ENCODE results near the gene MBOAT2. TPM values are rescaled to one million over a fixed set of nuclear protein-coding genes. Genes with fewer than 3 reads are reported as not detected.

The MBOAT2 gene
- total and polyA plus RNA-seq, 2 of the 13 experiments (the other 11 are each of a cell fraction or from before 2014, with no cell fraction given): 0.11 to 0.36 TPM

GRCh38 chr2:8827729-8828128 lies 175.8 kb downstream of the MBOAT2 start:
- POLR2A ChIA-PET: no interaction called here

More at GRCh38 chr2:8827729-8828128, 175.8 kb downstream of the MBOAT2 start:
- FAIRE-seq (no peak), DNase-seq (ENCODE audit: low spot score) (no peak), ATAC-seq (no peak)
- Histone ChIP-seq H3K4me3 (replicated peaks in 1 of 3; ENCODE audit: insufficient read depth in 1 of 3, low read depth in 2 of 3, low read length in 3 of 3) (no peak overlapping the region), H2AFZ (ENCODE audit: low read length) (no peak overlapping the region), H3K4me1 (ENCODE audit: insufficient read depth, low read length) (peaks cover 11% of the 10 kb centered on the region; the same call in 1 of the 2 replicates), H4K20me1 (ENCODE audit: insufficient read depth, low read length) (peaks cover 17% of the 10 kb centered on the region), H3K27ac (ENCODE audit: extremely low read length, insufficient read depth, low read length) (no peak overlapping the region), H3K36me3 (replicated peaks in 1 of 2; ENCODE audit: control insufficient read depth in 1 of 2, insufficient read depth in 2 of 2, low read length in 2 of 2) (peaks cover 4 to 16% of the 10 kb centered on the region in 2 experiments; a peak in 4 of 5 replicates), H3K4me2 (ENCODE audit: low read depth, low read length) (no peak overlapping the region), H3K9me3 (ENCODE audit: low read length) (no peaks in the 10 kb centered on the region), H3K79me2 (ENCODE audit: insufficient read depth, low read length) (peaks cover 29% of the 10 kb centered on the region), H3K27me3 (ENCODE audit: control insufficient read depth in 1 of 2, insufficient read depth in 2 of 2, low read length in 2 of 2) (no peaks in the 10 kb centered on the region), H3K9ac (ENCODE audit: insufficient read depth, low read depth, low read length) (no peak overlapping the region)
- intact Hi-C loops (cut with micrococcal nuclease; ENCODE audit: unreplicated experiment) (no loop called here), in situ Hi-C loops (cut with HindIII; ENCODE audit: extremely low pct_ligation_motif_present, low pct_unique_long_range_greater_than_20kb) (no loop called here)
- BruUV-seq (replicated peaks): no TSS peak
- CTCF ChIA-PET (ENCODE audit: low intra/inter-chr PET ratio, low total read pairs): no interaction called here
- TF ChIP-seq ZSCAN29 (CRISPR knock-in tag; conservative IDR thresholded peaks at IDR 0.05) (no peak), PHB2 (IDR thresholded peaks at IDR 0.05; ENCODE audit: partially characterized antibody) (no peak), TFAP4 (IDR thresholded peaks at IDR 0.05; ENCODE audit: borderline replicate concordance, low read depth) (no peak), MAX (IDR thresholded peaks at IDR 0.05) (no peak), ZNF800 (CRISPR knock-in tag; IDR thresholded peaks at IDR 0.05) (no peak), AHDC1 (CRISPR knock-in tag; IDR thresholded peaks at IDR 0.05; ENCODE audit: borderline replicate concordance) (no peak), MAFK (conservative IDR thresholded peaks at IDR 0.05 in 1 of 2, IDR thresholded peaks at IDR 0.05 in 1 of 2; ENCODE audit: low read length in 2 of 2) (0 out of 4 replicates have a peak, but pooled peaks of 1 of the 2 experiments have one; percentile 11), FOXA1 (IDR thresholded peaks at IDR 0.05) (no peak), FOXA1 (CRISPR knock-in tag; IDR thresholded peaks at IDR 0.05) (no peak), ZNF777 (CRISPR knock-in tag; IDR thresholded peaks at IDR 0.05) (no peak)
- WGBS (ENCODE audit: low lambda C conversion rate): 97% methylated on average over 2 of the region's 2 CpGs

Measured in HepG2 (cell line).